H1 (cell line): ENCODE results near the gene ISOC2. TPM values are rescaled to one million over a fixed set of nuclear protein-coding genes. Genes with fewer than 3 reads are reported as not detected.

Experiments used
- CTCF ChIA-PET: fragments of 300-600 bp; sonication (Branson Sonifier 250); formaldehyde crosslinking; loops from one replicate; lab custom pipeline; 2021; ENCODE audit not compliant: partially characterized antibody; lab: Charles Lee
- POLR2A ChIA-PET: fragments of 300-600 bp; sonication (Branson Sonifier 250); formaldehyde crosslinking; loops from one replicate; lab custom pipeline; 2021; ENCODE audit warnings: inconsistent platforms; ENCODE audit not compliant: partially characterized antibody; lab: Charles Lee
- DNase-seq, 2 experiments: peaks; one replicate each; pipeline versions ENCODE4 v3.0.0 to v3.0.0-alpha.2; 2010 to 2022; ENCODE audit warnings: low spot score in 2 of 2, low read depth in 1 of 2, mixed read lengths in 1 of 2
- FAIRE-seq: peaks from 2 replicates; lab custom pipeline; 2011; peaks lifted over from hg19 to GRCh38; lab: Jason Lieb, UNC
- H2AFZ ChIP-seq: 2 replicates; pipeline ENCODE4 v1.8.1; 2012; ENCODE audit warnings: low read length, inconsistent platforms
- H2AK5ac ChIP-seq: 2 replicates; pipeline ENCODE4 v1.6.1; 2013; ENCODE audit warnings: low read depth, low read length
- H2BK120ac ChIP-seq: replicated peaks from 2 replicates; pipeline ENCODE3; 2013; ENCODE audit warnings: low read depth, low read length, inconsistent platforms
- H2BK12ac ChIP-seq: 2 replicates; pipeline ENCODE4 v1.6.1; 2013; ENCODE audit warnings: low read depth, low read length
- H2BK15ac ChIP-seq: 2 replicates; pipeline ENCODE4 v1.6.1; 2013; ENCODE audit warnings: low read length
- H2BK20ac ChIP-seq: 2 replicates; pipeline ENCODE4 v1.6.1; 2013; ENCODE audit warnings: low read length
- H2BK5ac ChIP-seq: 2 replicates; pipeline ENCODE4 v1.6.1; 2013; ENCODE audit warnings: low read depth, low read length
- H3K14ac ChIP-seq: 2 replicates; pipeline ENCODE4 v1.6.1; 2013; ENCODE audit warnings: inconsistent platforms; ENCODE audit not compliant: insufficient read length
- H3K18ac ChIP-seq: 2 replicates; pipeline ENCODE4 v1.6.1; 2013; ENCODE audit warnings: low read length; ENCODE audit errors: extremely low read depth
- H3K23ac ChIP-seq: 2 replicates; pipeline ENCODE4 v1.6.1; 2013; ENCODE audit warnings: inconsistent platforms; ENCODE audit not compliant: insufficient read length
- H3K23me2 ChIP-seq: 2 replicates; pipeline ENCODE4 v1.6.1; 2013; ENCODE audit warnings: low read depth, low read length
- H3K27ac ChIP-seq: 2 replicates; pipeline ENCODE4 v1.6.1; 2011; ENCODE audit warnings: low read depth, low read length, inconsistent platforms
- H3K27me3 ChIP-seq, 4 experiments: replicated peaks in 1 of 4; 1 replicate in 1 of 4; 2 replicates in 3 of 4; pipeline versions ENCODE4 v1.6.1 to v1.8.1; 2011 to 2013; ENCODE audit warnings: low read length in 3 of 4, mild to moderate bottlenecking in 3 of 4, inconsistent platforms in 2 of 4, mixed read lengths in 2 of 4, moderate library complexity in 1 of 4; ENCODE audit not compliant: control insufficient read depth in 3 of 4, insufficient read depth in 3 of 4; ENCODE audit errors: extremely low read depth in 1 of 4
- H3K36me3 ChIP-seq, 4 experiments: 2 replicates each; pipeline versions ENCODE4 v1.6.1 to v1.8.1; 2011 to 2013; ENCODE audit warnings: mild to moderate bottlenecking in 4 of 4, low read length in 3 of 4, moderate library complexity in 2 of 4, control low read depth in 1 of 4, inconsistent platforms in 1 of 4; ENCODE audit not compliant: insufficient read depth in 4 of 4, control insufficient read depth in 2 of 4
- H3K4ac ChIP-seq: replicated peaks from 2 replicates; pipeline ENCODE3; 2013; ENCODE audit warnings: low read length, low read depth, mixed read lengths, inconsistent platforms; ENCODE audit not compliant: insufficient read length
- H3K4me1 ChIP-seq, 4 experiments: replicated peaks in 1 of 4; 1 replicate in 1 of 4; 2 replicates in 3 of 4; pipeline versions ENCODE4 v1.6.1 to v1.8.1; 2011 to 2013; ENCODE audit warnings: low read length in 3 of 4, inconsistent platforms in 2 of 4, mixed read lengths in 1 of 4; ENCODE audit not compliant: insufficient read depth in 4 of 4, control insufficient read depth in 3 of 4
- H3K4me2 ChIP-seq, 2 experiments: 2 replicates each; pipeline versions ENCODE4 v1.6.1 to v1.8.1; 2011 to 2013; ENCODE audit warnings: low read depth in 2 of 2, low read length in 2 of 2, control low read depth in 1 of 2, inconsistent platforms in 1 of 2, mild to moderate bottlenecking in 1 of 2; ENCODE audit not compliant: insufficient read depth in 1 of 2
- H3K4me3 ChIP-seq, 4 experiments: fragments of 200-600, 300-600 bp in 1 of 4; sonication (generic), shearing (Covaris generic), sonication (Bioruptor Twin) in 1 of 4; 2 replicates each; pipeline versions ENCODE4 v1.5.1 to v1.8.1; 2011 to 2016; ENCODE audit warnings: low read length in 4 of 4, low read depth in 3 of 4, control low read depth in 2 of 4, inconsistent platforms in 2 of 4, mild to moderate bottlenecking in 2 of 4, mixed read lengths in 1 of 4, moderate library complexity in 1 of 4; ENCODE audit not compliant: insufficient read depth in 2 of 4; ENCODE audit errors: extremely low read depth in 1 of 4
- H3K56ac ChIP-seq: replicated peaks from 2 replicates; pipeline ENCODE3; 2013; ENCODE audit warnings: low read depth, mild to moderate bottlenecking, mixed read lengths, low read length, inconsistent platforms; ENCODE audit not compliant: insufficient read length
- H3K79me1 ChIP-seq: 2 replicates; pipeline ENCODE4 v1.6.1; 2013; ENCODE audit warnings: low read depth, low read length, control low read depth
- H3K79me2 ChIP-seq, 2 experiments: 2 replicates each; pipeline versions ENCODE4 v1.6.1 to v1.8.1; 2012 to 2013; ENCODE audit warnings: low read length in 2 of 2, mild to moderate bottlenecking in 2 of 2, inconsistent platforms in 1 of 2; ENCODE audit not compliant: insufficient read depth in 2 of 2, control insufficient read depth in 1 of 2
- H3K9ac ChIP-seq, 4 experiments: replicated peaks in 1 of 4; 1 replicate in 1 of 4; 2 replicates in 3 of 4; pipeline versions ENCODE4 v1.6.1 to v1.8.1; 2011 to 2013; ENCODE audit warnings: low read depth in 3 of 4, low read length in 3 of 4, control low read depth in 2 of 4, mild to moderate bottlenecking in 2 of 4, moderate library complexity in 2 of 4, inconsistent platforms in 1 of 4; ENCODE audit errors: extremely low read depth in 1 of 4
- H3K9me3 ChIP-seq, 2 experiments: 2 replicates each; pipeline versions ENCODE4 v1.6.1 to v1.8.1; 2012 to 2013; ENCODE audit warnings: mild to moderate bottlenecking in 2 of 2, moderate library complexity in 2 of 2, control low read depth in 1 of 2, inconsistent platforms in 1 of 2, low read depth in 1 of 2, low read length in 1 of 2, mixed read lengths in 1 of 2; ENCODE audit not compliant: insufficient read depth in 2 of 2
- H4K20me1 ChIP-seq, 2 experiments: replicated peaks in 1 of 2; 2 replicates each; pipeline versions ENCODE3 to v1.8.1; 2011 to 2013; ENCODE audit warnings: inconsistent platforms in 2 of 2, low read length in 2 of 2, mild to moderate bottlenecking in 1 of 2; ENCODE audit not compliant: insufficient read depth in 2 of 2, control insufficient read depth in 1 of 2
- H4K5ac ChIP-seq: 2 replicates; pipeline ENCODE4 v1.6.1; 2013; ENCODE audit warnings: low read length, low read depth, mixed read lengths, inconsistent platforms; ENCODE audit not compliant: insufficient read length
- H4K8ac ChIP-seq: 2 replicates; pipeline ENCODE4 v1.8.0; 2013; ENCODE audit warnings: mild to moderate bottlenecking, moderate library complexity, low read length, inconsistent platforms; ENCODE audit not compliant: insufficient read depth; ENCODE audit errors: extremely low read depth
- H4K91ac ChIP-seq: replicated peaks from 2 replicates; pipeline ENCODE3; 2013; ENCODE audit warnings: low read length, mixed read lengths, inconsistent platforms; ENCODE audit not compliant: insufficient read length
- WGBS, 2 experiments: shearing (Covaris generic) in 1 of 2; methylation state at CpG; one replicate each; pipeline versions ENCODE4 v1.1.6 to v1.1.7; 2013 to 2015; ENCODE audit warnings: low lambda C conversion rate in 2 of 2, mixed read lengths in 2 of 2, inconsistent platforms in 1 of 2, low coverage in 1 of 2, missing lambda C conversion rate in 1 of 2; ENCODE audit not compliant: insufficient replicate concordance in 2 of 2, insufficient coverage in 1 of 2, insufficient read length in 1 of 2; ENCODE audit errors: extremely low coverage in 1 of 2, missing lambda C conversion rate in 1 of 2; 5-methylcytosine and 5-hydroxymethylcytosine counted together
- polyA plus RNA-seq, 7 experiments: library from polyadenylated mRNA; depleted of rRNA in 3 of 7; stranded (reverse) in 5 of 7; unstranded in 2 of 7; fragments of >200 nt in 5 of 7; fragments of 200-250 nt in 2 of 7; gene quantifications; 1 replicate in 5 of 7; 2 replicates in 1 of 7; 4 replicates in 1 of 7; pipeline versions ENCODE4 v1.2.1 to v1.2.3, GENCODE V29; 2011 to 2013; ENCODE audit warnings: missing spikeins in 2 of 7, mixed read lengths in 2 of 7
- total RNA-seq: library from RNA; stranded (reverse); fragmentation: NEBNext Ultra II Directional; extraction: Animal tissue kit (Norgen Biotek cat#: 25700); gene quantifications from 2 replicates; pipeline ENCODE4 v1.2.1, GENCODE V29; 2021

The ISOC2 gene
- total and polyA plus RNA-seq, 2 of the 8 experiments (the other 6 are each of a cell fraction or from before 2014, with no cell fraction given): 96.9 to 152 TPM

DNA sequence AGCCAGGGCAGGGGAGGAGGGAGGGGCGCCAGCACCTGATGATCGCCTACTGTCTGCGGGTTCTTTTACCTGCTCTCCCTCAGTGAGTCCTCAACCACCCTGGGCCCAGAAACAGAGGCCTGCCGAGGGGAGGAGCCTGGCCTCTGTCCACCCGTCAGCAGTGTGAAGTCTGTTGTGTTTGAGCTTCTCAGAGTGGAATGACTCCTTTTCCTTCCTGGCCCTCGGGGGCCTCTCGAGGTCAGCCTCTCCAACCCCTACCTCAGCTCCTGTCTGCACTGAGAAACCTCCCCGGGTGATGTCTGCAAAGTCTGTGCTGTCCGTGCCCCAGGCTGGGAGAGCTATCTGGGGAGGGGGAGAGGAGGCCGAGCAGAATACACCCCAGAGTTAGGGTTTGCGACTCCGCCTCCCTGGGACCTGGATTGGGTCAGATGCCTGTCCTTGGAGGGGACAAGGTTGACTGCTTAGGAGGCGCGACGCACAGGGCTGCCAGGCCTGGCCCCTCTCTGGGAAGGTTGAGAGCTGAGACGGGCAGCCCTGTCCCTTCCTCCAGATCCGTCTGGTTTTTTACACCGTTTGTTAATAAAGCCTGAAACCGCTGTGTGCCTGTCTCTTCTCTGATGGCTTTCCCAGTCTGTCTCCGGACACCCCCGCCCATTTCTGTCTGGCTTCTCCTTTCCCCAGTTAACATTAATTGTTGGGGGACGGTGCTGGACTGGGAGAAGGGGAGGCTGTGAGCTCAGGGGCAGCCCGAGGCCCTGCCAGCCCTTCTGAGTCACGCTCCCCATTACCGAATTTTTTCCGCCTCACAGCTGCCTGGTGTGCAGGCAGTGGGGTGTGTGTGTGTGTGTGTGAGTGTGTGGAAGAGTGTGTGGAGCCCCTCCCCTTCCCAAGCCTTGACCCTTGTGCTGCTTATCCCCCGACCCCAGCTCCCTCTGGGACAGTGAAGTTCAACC lies 25.8 kb upstream of the ISOC2 start:
- H3K4me2 ChIP-seq: peak overlapping the region; percentile 45 to 53
- peak overlapping the region; percentile 67 for H3K56ac ChIP-seq
- 64% methylated on average over 19 of the region's 27 CpGs; no CpG with 5 or more reads in 1 of the 2 experiments for WGBS, 2 experiments
- H4K5ac ChIP-seq: no peak overlapping the region
- peak overlapping the region; percentile 40 for H3K27ac ChIP-seq
- no peaks in the 10 kb centered on the region for H3K9me3 ChIP-seq
- peak overlapping the region; percentile 42; the same call in 1 of the 2 replicates for H4K8ac ChIP-seq
- peaks cover 0 to 5% of the 10 kb centered on the region in 2 experiments; a peak in 1 of 4 replicates for H3K79me2 ChIP-seq
- H2BK120ac ChIP-seq: no peak overlapping the region
- CTCF ChIA-PET: interaction anchor here (0.5 to 3.3 kb wide), 10 partner anchors 11 to 226 kb away, joined by 3 to 28 read pairs (median 4); no protein-coding TSS in a partner anchor
- H2BK5ac ChIP-seq: 0 out of 2 replicates have a peak overlapping the region, but pooled peaks have one; percentile 49
- H3K9ac ChIP-seq: no peak overlapping the region
- H3K27me3 ChIP-seq: no peaks in the 10 kb centered on the region; a peak in 2 of 7 replicates
- H3K14ac ChIP-seq: no peak overlapping the region
- no peak overlapping the region for H2BK12ac ChIP-seq
- DNase-seq: peak in 1 of 2 experiments; percentile 59
- no peak overlapping the region for H2AFZ ChIP-seq
- H2BK20ac ChIP-seq: no peak overlapping the region; the same call in 1 of the 2 replicates
- H2AK5ac ChIP-seq: no peak overlapping the region
- H3K4me1 ChIP-seq: peaks cover 0 to 47% (median 30%) of the 10 kb centered on the region in 4 experiments; a peak in 6 of 7 replicates
- no peak for FAIRE-seq
- H3K18ac ChIP-seq: no peak overlapping the region; the same call in 1 of the 2 replicates
- H3K4ac ChIP-seq: peak overlapping the region; percentile 38
- POLR2A ChIA-PET: interaction anchor here (0.6 to 7.5 kb wide), 14 partner anchors 10 to 369 kb away, joined by 3 to 57 read pairs (median 4); partner anchors contain the start of genes UBE2S and ZNF628
- H3K23ac ChIP-seq: no peak overlapping the region
- H3K36me3 ChIP-seq: peaks cover 0 to 10% (median 0%) of the 10 kb centered on the region in 4 experiments; a peak in 2 of 8 replicates
- peaks cover 0 to 6% of the 10 kb centered on the region in 2 experiments for H4K20me1 ChIP-seq
- H2BK15ac ChIP-seq: no peak overlapping the region
- H4K91ac ChIP-seq: no peak overlapping the region
- H3K79me1 ChIP-seq: peaks cover 4% of the 10 kb centered on the region; the same call in 1 of the 2 replicates
- H3K23me2 ChIP-seq: peaks cover 11% of the 10 kb centered on the region
- H3K4me3 ChIP-seq: no peak overlapping the region; a peak in 1 of 8 replicates
